Osteocyte (in vitro differentiated cells): ENCODE measurements around the gene RFX2. TPM values are rescaled to one million over a fixed set of nuclear protein-coding genes. Genes with fewer than 3 reads are reported as not detected.

Experiments used
- DNase-seq: peaks from one replicate; pipeline ENCODE4 v3.0.0; 2021; ENCODE audit warnings: mixed read lengths; ENCODE audit not compliant: unreplicated experiment; ENCODE audit errors: extremely low spot score
- H3K27ac Mint-ChIP-seq: one replicate; pipeline ENCODE4 v1.8.0; 2021; ENCODE audit warnings: mild to moderate bottlenecking, mixed read lengths; ENCODE audit not compliant: unreplicated experiment
- H3K27me3 Mint-ChIP-seq: one replicate; pipeline ENCODE4 v1.8.0; 2021; ENCODE audit warnings: mixed read lengths; ENCODE audit not compliant: unreplicated experiment
- H3K36me3 Mint-ChIP-seq: one replicate; pipeline ENCODE4 v1.8.0; 2021; ENCODE audit warnings: mixed read lengths; ENCODE audit not compliant: unreplicated experiment
- H3K4me1 Mint-ChIP-seq: one replicate; pipeline ENCODE4 v1.8.0; 2021; ENCODE audit warnings: mixed read lengths; ENCODE audit not compliant: unreplicated experiment
- H3K4me3 Mint-ChIP-seq: one replicate; pipeline ENCODE4 v1.8.0; 2021; ENCODE audit warnings: mild to moderate bottlenecking, moderate library complexity, mixed read lengths; ENCODE audit not compliant: unreplicated experiment
- H3K9me3 Mint-ChIP-seq: one replicate; pipeline ENCODE4 v1.8.0; 2021; ENCODE audit warnings: mixed read lengths; ENCODE audit not compliant: unreplicated experiment
- total RNA-seq: library from RNA; stranded (reverse); gene quantifications from 2 replicates; pipeline ENCODE4 v1.2.1, GENCODE V29; 2021
- TF ChIP-seq, protein P1 (sequence below): fragments of 200-600 bp; sonication (generic); IDR thresholded peaks from 2 replicates; pipeline ENCODE4 v1.5.0; 2021; ENCODE audit warnings: antibody characterized with exemption, mild to moderate bottlenecking, moderate library complexity

RFX2 gene
- total RNA-seq, 1 donor from 2014 or later: 5.3 TPM

DNA sequence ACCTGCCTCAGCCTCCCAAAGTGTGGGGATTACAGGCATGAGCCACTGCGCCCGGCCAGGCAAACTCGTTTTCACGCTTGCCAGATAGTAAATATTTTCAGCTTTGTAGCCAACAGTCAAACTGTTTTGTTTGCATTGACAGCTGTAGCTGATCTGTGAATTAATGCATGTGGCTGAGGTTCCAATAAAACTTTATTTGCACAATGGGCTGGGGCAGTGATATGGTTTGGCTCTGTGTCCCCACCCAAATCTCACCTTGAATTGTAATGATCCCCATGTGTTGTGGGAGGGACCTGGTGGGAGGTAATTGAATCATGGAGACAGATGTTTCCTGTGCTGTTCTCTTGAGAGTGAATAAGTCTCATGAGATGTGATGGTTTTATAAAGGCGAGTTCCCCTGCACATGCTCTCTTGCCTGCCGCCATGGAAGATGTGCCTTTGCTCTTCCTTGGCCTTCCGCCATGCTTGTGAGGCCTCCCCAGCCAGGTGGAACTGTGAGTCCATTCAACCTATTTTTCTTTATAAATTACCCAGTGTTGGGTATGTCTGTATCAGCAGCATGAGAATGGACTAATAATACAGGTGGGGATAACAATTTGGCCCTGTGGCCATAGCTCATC lies 110.0 kb downstream of the RFX2 start:
- TF ChIP-seq, protein P1, sequence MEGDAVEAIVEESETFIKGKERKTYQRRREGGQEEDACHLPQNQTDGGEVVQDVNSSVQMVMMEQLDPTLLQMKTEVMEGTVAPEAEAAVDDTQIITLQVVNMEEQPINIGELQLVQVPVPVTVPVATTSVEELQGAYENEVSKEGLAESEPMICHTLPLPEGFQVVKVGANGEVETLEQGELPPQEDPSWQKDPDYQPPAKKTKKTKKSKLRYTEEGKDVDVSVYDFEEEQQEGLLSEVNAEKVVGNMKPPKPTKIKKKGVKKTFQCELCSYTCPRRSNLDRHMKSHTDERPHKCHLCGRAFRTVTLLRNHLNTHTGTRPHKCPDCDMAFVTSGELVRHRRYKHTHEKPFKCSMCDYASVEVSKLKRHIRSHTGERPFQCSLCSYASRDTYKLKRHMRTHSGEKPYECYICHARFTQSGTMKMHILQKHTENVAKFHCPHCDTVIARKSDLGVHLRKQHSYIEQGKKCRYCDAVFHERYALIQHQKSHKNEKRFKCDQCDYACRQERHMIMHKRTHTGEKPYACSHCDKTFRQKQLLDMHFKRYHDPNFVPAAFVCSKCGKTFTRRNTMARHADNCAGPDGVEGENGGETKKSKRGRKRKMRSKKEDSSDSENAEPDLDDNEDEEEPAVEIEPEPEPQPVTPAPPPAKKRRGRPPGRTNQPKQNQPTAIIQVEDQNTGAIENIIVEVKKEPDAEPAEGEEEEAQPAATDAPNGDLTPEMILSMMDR: no peak
- no peaks in the 10 kb centered on the region for H3K4me1 Mint-ChIP-seq
- no peak overlapping the region for H3K27ac Mint-ChIP-seq
- DNase-seq: no peak
- no peaks in the 10 kb centered on the region for H3K36me3 Mint-ChIP-seq
- H3K4me3 Mint-ChIP-seq: no peak overlapping the region
- no peaks in the 10 kb centered on the region for H3K9me3 Mint-ChIP-seq
- H3K27me3 Mint-ChIP-seq: no peaks in the 10 kb centered on the region

DNA sequence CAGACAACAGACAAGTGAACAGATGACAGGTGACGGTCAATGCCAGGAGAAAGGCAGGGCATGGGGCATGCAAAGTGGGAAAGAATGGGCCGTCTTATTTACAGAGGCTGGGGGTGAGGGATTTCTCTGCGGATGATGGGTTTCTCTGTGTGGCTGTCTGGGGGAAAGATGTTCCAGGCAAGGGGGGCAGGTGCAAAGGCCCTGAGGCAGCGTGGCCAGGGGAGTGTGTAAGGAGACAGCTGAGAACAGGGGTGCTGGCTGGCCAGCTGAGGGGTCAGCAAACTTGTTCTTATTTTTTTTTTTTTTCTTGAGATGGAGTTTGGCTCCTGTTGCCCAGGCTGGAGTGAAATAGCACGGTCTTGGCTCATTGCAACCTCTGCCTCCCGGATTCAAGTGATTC lies 110.6 kb downstream of the RFX2 start:
- H3K36me3 Mint-ChIP-seq: no peaks in the 10 kb centered on the region
- H3K4me1 Mint-ChIP-seq: no peaks in the 10 kb centered on the region
- no peak overlapping the region for H3K27ac Mint-ChIP-seq
- no peak for DNase-seq
- no peak overlapping the region for H3K4me3 Mint-ChIP-seq
- TF ChIP-seq, protein P1: no peak
- no peaks in the 10 kb centered on the region for H3K27me3 Mint-ChIP-seq
- H3K9me3 Mint-ChIP-seq: no peaks in the 10 kb centered on the region

DNA sequence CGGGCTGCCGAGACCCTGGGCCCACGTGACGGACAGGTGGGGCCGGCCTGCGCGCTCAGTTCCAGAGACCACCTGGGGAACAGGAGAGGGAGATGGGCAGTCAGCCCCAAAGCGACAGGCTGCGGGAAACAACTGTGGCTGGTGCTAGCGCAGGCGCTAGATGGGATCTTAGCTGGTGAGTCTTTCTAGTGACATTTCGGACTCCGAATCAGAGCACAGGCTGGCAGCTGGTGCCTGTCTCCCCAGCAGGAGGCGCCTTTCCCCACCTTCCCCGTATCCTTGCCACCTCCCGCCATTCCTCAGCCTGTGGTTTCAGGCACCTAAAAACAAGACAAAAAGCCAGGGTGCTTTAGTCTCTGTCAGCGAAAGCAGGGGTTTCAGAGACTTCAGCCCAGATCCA lies 112.9 kb downstream of the RFX2 start:
- Mint-ChIP-seq H3K27ac (no peak overlapping the region), H3K4me3 (no peak overlapping the region), H3K36me3 (no peaks in the 10 kb centered on the region), H3K27me3 (no peaks in the 10 kb centered on the region), H3K9me3 (no peaks in the 10 kb centered on the region), H3K4me1 (peaks cover 18% of the 10 kb centered on the region)
- DNase-seq: no peak
- TF ChIP-seq, protein P1: no peak

DNA sequence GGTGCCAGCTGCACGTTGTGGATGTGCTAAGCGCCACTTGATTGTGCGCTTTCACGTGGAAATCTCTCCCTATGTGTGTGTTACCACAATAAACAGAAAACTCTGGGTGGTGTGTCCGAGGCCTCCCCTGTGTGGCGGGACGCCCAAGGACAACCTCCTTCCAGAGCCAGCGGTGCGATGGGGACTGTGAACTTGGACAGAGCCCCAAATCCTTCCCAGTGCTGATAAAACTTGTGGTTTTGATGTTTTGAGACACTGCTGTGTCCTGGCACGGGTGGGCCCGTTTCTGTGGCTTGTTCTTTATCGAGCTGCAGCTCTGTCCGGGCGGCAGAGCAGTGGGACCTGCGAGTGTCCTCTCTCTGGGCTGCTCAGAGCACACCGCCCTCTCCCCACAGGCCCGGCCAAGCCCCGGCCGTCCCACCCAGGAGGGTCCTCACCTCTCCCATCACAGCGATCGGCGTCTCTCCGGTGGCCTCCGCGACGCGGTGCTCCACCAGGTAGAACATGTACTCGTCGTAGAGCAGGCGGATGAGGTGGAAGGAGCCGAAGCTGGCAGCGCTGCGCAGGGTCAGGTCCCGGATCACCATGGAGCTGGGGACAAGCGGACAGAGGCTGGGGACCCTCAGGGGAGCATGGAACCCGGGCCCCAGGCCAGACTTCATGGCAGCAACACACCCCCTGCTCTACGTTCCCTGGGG lies 113.5 kb downstream of the RFX2 start:
- no peaks in the 10 kb centered on the region for H3K9me3 Mint-ChIP-seq
- TF ChIP-seq, protein P1: no peak

DNA sequence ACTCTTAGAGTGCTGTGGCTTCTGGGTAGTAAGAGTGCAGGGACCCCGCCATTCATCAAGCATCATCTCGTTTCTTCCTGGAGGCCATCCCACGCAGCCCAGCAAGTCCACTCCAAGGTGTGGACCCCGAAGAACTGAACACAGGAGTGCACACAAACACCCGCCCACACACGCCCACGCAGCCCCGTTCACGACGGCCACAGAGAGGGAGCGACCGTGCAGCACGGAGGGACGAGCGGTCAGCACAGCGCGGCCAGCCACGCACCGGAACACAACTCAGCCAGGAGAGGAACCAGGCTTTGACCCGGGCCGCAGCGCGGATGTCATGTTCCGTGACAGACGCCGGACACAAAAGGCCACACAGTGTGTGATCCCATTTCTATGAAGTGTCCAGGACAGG lies 114.2 kb downstream of the RFX2 start:
- TF ChIP-seq, protein P1: no peak
- Mint-ChIP-seq H3K27ac (no peak overlapping the region), H3K4me1 (peaks cover 18% of the 10 kb centered on the region), H3K27me3 (no peaks in the 10 kb centered on the region), H3K4me3 (no peak overlapping the region), H3K36me3 (no peaks in the 10 kb centered on the region), H3K9me3 (no peaks in the 10 kb centered on the region)
- no peak for DNase-seq

More for the DNA sequence above, 113.5 kb downstream of the RFX2 start:
- H3K4me3 Mint-ChIP-seq: no peak overlapping the region
- H3K36me3 Mint-ChIP-seq: no peaks in the 10 kb centered on the region
- peaks cover 18% of the 10 kb centered on the region for H3K4me1 Mint-ChIP-seq
- no peaks in the 10 kb centered on the region for H3K27me3 Mint-ChIP-seq
- DNase-seq: no peak
- no peak overlapping the region for H3K27ac Mint-ChIP-seq
